Measurements from ENCODE around the gene COBLL1.

DNA sequence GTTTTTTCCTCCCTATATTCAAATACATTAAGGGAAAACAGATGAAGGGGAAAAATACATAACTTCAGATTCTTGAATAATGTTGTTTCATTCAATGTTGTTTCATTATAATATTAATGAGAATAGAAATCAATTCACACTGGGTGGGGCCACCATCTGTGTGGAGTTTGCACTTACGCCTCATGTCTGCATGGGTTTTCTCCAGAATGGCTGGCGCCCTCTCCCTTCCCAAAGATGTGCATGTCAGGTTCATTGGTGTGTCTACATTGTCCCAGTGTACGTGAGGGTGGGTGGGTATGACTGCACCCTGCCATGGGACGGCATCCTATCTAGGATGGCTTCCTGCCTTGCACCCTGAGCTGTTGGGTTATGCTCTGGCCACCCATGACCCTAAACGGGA, 51.7 kb downstream of the COBLL1 start:
- TF ChIP-seq CTCF (IDR thresholded peaks at IDR 0.05) (no peak), POLR2AphosphoS5 (IDR thresholded peaks at IDR 0.05; ENCODE audit: low read depth, low read length) (no peak)
- TF ChIP-seq, protein P1, sequence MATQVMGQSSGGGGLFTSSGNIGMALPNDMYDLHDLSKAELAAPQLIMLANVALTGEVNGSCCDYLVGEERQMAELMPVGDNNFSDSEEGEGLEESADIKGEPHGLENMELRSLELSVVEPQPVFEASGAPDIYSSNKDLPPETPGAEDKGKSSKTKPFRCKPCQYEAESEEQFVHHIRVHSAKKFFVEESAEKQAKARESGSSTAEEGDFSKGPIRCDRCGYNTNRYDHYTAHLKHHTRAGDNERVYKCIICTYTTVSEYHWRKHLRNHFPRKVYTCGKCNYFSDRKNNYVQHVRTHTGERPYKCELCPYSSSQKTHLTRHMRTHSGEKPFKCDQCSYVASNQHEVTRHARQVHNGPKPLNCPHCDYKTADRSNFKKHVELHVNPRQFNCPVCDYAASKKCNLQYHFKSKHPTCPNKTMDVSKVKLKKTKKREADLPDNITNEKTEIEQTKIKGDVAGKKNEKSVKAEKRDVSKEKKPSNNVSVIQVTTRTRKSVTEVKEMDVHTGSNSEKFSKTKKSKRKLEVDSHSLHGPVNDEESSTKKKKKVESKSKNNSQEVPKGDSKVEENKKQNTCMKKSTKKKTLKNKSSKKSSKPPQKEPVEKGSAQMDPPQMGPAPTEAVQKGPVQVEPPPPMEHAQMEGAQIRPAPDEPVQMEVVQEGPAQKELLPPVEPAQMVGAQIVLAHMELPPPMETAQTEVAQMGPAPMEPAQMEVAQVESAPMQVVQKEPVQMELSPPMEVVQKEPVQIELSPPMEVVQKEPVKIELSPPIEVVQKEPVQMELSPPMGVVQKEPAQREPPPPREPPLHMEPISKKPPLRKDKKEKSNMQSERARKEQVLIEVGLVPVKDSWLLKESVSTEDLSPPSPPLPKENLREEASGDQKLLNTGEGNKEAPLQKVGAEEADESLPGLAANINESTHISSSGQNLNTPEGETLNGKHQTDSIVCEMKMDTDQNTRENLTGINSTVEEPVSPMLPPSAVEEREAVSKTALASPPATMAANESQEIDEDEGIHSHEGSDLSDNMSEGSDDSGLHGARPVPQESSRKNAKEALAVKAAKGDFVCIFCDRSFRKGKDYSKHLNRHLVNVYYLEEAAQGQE (IDR thresholded peaks at IDR 0.05; ENCODE audit: insufficient read depth in 1 of 2, low read depth in 2 of 2, low read length in 1 of 2), result no peak

Measured in Panc1 (cell line).